ENCODE measurements around the gene SFTPB.
"Not testable (repeated sequence)": the region's sequence is repeated elsewhere in the genome, so short reads cannot be mapped to it uniquely, and the experiment has no call there.

Gene SFTPB

GRCh38 chr2:85657399-85657798, 10.6 kb downstream of the SFTPB start:
- not testable (repeated sequence) for DNase-seq

DNA sequence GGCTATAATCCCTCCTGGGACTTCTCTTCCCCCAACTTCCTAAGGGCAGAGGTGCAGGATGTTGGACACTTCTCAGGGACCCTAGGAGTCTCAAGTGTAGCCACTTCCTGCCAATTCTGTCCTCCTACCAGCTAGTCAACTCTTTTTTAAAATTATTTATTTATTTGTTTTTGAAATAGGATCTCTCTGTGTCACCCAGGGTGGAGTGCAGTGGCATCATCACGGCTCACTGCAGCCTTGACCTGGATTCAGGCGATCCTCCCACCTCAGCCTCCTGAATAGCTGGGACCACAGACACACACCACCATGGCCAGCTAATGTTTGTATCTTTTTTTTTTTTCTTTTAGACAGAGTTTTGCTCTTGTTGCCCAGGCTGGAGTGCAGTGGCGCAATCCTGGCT, 11.5 kb downstream of the SFTPB start:
- no peak for DNase-seq

GRCh38 chr2:85655961-85656417, 12.0 kb downstream of the SFTPB start:
- DNase-seq = no peak

- DNase-seq = peak in 9 of 51 donors; percentile 7 to 35 (median 12)
These were observed 14.0 kb downstream of the SFTPB start for GRCh38 chr2:85653996-85654395.

DNA sequence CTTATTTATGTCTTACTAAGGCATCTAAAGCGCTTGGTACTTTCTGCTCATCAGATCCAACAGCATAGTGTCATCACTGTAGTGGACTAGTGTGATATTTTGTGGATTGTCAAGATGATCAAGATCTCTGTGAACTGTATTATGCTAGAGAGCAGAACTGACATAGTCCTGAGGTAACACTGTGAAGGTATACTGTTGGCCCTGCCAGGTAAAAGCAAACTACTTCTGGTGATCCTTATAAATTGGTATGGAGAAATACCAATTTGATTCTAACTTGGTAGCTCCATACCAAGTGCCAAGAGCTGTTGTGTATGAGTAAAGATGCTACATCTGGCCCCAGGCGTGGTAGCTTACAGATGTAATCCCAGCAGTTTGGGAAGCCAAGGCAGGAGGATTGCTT, 15.9 kb downstream of the SFTPB start:
- no peak for DNase-seq

DNA sequence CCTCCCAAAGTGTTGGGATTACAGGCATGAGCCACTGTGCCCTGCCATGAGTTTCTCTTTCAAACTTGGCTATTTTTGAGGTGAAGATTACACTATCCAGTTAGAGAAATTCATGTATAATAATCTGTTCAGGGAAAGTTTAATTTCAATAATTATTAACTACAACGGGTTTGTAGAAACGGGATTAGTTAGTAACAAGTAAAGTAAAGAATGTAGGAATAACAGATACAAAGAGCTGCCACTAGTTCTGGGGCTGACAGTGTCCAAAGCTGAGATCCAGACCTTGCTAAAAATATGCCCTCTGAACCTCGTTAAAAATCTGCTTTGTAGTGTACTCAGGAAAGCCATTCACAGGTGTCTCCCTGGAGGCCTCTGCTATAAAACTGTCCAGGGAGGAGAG, 16.9 kb downstream of the SFTPB start:
- DNase-seq = no peak

DNA sequence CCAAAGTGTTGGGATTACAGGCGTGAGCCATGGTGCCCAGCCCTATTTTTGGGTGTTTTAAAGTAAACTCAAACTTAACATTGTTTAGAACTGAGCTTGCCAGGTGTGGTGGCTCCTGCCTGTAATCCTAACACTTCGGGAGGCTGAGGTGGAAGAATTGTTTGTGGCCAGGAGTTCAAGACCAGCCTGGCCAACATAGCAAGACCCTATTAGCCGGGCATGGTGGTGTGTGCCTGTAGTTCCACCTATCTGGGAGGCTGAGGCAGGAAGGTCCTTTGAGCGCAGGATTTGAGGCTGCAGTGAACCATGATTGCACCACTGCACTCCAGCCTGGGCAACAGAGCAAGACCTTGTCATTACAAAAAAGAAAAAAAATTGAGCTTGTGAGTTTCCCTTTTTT, 17.5 kb downstream of the SFTPB start:
- DNase-seq = no peak

DNA sequence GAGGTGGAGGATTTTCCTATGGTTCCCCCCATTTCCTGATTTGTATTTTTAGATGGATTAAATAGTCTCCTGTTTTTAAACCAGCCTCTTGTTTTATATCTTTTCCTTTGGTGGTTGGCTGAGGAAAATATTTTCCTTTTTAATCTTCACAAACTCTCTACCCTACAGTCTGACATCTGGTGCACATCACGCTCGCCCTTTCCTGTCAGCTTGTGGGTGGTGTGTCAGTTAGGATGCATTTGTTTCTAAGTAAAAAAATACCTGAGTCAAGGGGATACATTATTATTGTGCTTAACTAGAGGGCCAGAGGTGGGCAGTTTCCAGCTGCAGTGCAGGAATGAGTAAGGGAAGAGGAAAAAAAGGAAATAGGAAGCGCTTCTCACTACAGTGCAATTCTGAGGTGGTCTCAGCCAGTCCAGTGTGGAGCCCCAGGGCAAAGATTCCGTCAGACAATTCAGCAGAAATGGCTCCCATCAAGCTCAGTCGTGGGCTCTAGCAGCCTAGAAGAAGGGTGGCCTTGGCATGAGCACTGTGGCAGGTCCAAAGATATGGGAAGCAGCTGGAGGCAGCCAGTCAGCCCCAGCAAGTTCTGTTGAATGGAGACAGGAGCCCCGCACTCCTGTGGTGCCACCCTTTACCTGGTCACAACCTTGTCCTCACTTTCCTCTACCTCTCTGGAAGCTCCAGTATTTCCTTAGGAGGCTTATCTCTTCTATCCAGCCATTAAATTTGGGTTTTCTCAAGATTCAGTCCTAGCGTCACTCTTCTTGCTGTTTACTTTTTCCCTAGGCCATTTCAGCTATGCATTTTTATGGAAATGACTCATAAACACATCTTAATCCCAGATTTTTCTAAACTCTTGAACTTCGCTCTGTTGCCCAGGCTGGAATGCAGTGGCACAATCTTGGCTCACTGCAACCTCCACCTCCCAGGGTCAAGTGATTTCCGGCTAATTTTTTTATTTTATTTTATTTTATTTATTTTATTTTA, 18.5 kb downstream of the SFTPB start:
- DNase-seq = no peak

DNA sequence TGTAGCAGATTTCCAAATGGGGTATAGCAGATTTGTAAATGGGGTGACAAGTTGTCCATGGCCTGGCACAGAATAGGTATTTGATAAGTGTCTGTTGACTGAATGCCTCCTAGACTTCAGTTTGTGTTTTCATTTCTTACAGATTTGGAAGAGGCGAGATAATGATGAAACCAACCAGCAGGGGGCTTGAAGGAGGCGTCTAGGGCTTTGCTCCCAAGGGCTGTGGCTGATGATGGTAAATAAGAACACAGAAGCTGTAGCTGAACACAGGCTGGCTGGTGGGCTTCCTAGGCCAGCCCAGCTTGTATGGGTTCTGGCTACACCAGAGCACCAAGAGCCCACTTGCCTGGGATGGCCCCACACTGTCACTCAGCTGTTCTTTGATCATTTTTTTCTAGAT, 19.4 kb downstream of the SFTPB start:
- peak in 1 of 51 donors; percentile 5 for DNase-seq

DNA sequence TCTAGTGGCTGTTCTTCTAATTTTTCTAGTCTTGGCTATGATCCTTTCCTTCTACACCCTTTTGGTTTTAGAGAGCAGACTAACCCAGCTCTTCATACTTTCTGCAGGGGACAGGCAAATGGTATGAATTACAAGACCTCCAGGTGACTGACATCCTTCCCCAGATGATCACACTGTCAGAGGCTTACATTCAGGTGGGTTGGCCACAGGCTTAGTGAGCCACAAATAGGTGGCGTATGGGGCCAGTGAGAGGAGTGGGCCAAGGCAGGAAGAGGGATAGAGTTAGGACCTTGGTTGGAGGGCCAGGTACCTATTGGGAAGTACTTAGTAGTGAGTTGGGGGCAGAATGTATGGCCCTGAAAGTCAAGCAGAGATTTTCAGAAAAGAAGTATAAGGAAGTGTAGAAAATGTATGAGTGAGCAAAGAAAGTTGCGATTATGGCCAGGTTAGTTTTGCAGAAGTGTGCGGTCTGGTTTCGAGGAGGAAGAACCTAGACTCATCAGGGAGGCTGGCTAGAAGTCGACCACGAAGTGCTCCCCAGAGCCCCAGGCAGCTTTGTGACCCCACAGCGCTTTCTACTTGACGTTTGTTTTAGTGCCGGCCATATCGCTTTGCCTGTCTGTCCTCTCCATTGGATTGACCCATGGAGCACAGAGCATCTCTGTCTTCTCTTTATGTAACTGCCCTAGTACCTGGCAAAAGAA, 20.0 kb downstream of the SFTPB start:
- peak in 1 of 51 donors; percentile 4 for DNase-seq

- no peak for DNase-seq
These were observed 21.8 kb downstream of the SFTPB start for GRCh38 chr2:85646166-85646565.

DNA sequence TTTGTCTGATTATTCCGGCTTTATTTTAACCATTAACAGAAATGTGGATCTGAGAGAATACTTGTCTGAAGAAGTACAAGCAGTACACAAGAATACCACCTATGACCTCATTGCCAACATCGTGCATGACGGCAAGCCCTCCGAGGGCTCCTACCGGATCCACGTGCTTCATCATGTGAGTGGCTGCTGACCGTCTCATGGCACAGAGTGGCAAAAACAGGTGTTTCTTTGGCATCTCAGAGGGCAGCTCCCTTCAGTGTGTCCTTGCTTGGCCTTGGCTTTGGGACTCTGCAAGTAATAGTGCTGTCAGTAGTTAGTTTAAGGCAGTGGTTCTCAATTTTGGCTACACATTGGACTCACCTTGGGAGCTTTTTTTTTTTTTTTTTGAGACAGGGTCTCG, 23.1 kb downstream of the SFTPB start:
- DNase-seq = no peak

DNA sequence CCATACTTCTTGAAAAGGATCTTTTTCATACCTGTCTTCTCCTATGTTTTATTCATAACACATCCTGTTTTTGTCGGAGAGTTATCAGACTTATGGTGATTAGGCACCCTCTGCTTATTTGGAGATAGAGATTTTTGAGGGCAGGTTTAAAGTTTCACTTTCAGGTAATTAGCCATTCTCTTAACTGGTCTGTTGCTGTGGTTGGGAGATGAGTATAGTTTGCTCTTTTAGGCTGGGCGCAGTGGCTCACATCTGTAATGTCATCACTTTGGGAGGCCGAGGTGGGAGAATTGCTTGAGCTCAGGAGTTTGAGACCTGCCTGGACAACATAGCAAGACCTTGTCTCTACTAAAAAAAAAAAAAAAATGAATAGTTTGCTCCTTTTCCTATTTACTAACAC, 25.3 kb downstream of the SFTPB start:
- no peak for DNase-seq

DNA sequence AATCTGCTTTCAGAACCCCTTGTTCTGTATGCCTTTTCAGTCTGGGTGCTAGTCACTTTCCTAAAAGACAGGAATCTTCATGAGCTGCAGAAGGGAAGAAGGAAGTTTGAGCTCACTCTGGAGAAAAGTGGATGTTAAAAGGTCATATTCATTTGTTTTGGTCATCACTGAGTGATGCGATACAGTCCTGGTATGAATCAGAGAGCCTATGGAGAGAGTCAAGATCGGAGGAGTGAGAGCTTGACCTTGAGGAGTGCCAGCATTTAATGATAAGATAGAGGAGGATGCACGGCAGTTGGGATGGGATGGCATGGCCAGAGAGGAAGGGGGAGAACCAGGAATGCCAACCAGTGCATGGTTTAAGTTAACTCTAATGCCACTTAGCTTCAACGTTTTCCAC, 32.4 kb downstream of the SFTPB start:
- no peak for DNase-seq

DNA sequence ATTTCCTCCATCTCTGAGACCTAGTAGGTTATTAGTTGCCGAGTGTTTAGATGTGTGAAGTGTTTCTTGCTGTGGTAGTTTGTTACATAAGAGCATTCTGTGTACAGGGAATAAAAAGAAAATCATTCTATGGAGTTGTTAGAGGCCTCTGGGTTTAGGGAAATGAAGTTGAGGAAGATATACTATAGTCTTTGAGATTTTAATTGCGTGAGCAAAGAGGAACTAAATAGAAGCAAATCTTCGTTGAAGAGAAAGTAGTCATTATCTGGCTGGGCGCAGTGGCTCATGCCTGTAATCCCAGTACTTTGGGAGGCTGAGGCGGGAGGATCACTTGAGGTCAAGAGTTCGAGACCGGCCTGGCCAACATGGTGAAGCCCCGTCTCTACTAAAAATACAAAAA, 33.0 kb downstream of the SFTPB start:
- no peak for DNase-seq

GRCh38 chr2:85631316-85631715, 36.7 kb downstream of the SFTPB start:
- DNase-seq = no peak

DNA sequence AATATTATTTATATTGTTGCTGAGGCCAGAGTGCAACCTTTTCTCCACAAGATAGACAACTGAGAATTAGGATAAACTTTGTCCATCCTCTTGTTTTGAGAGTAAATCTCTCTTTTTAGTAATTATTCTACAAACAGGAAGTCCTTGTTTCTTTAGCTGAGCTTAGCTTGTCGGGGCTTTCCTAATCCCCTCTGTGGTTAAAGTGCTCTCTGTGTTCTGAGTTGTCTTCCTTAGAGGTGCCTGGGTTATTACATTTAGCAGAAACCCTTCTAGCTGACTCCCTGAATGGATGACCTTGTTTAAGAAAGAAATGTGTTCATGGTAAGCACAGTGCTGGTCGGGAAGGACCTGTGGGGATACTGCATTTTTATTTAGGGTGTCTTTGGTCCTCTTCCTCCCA, 39.3 kb downstream of the SFTPB start:
- DNase-seq = no peak

DNA sequence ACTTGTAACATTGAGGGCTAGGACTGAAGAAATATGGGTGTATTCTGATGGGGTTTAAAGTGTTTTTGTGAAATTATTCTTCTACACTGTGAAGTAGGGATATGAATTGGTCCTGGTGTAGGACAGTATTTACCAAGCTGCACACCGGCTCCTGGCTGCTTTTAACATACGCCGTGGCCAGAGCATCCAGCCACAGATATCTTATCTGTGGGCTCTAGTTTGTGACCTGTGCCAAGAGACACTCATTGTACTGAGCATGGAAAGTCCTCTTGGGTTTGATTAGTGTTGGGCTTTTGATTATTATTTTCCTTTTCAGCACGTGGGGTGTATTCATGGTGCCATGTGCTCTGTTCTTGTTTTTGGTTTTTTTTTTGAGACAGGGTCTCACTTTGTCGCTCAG, 44.0 kb downstream of the SFTPB start:
- no peak for DNase-seq

- DNase-seq = no peak
These were observed 46.7 kb downstream of the SFTPB start for GRCh38 chr2:85621338-85621737.

- no peak for DNase-seq
These were observed 48.4 kb downstream of the SFTPB start for GRCh38 chr2:85619617-85620016.

GRCh38 chr2:85617723-85618122, 50.3 kb downstream of the SFTPB start:
- DNase-seq = not testable (repeated sequence)

GRCh38 chr2:85615413-85615728, 52.6 kb downstream of the SFTPB start:
- DNase-seq = no peak

DNA sequence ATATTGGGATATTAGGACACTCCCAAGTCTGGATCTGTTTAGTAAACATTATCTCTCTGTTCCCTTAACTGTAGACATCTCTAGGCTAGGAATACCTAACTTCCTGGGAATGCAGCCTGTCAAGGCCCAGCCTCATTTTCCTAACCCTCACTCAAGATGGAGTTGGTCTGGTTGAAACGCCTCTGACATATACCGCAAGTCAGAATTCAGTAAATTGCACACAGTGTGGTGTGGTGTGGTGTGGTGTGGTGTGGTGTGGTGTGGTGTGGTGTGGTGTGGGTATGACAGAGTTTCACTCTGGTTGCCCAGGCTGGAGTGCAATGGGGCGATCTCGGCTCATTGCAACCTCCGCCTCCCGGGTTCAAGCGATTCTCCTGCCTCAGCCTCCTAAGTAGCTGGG, 53.2 kb downstream of the SFTPB start:
- DNase-seq = not testable (repeated sequence)
